HCT116 (cell line): ENCODE data around the gene FLRT1. TPM values are rescaled to one million over a fixed set of nuclear protein-coding genes. Genes with fewer than 3 reads are reported as not detected.

Source experiments
- ATAC-seq: fragments of 200-7000 bp; cut with Tn5 transposase; 2 replicates; pipeline ENCODE4 v1.9.1; 2020; ENCODE audit warnings: mild to moderate bottlenecking, moderate library complexity
- BruUV-seq: library from RNA; stranded (reverse); fragments of 400-500 nt; replicated peaks from 2 replicates; lab custom pipeline; 2021; lab: Mats Ljungman, UMichigan
- CTCF ChIA-PET: fragments of 300-600 bp; sonication (Branson Sonifier 250); formaldehyde crosslinking; loops from one replicate; lab custom pipeline; 2021; ENCODE audit warnings: antibody characterized with exemption; lab: Charles Lee
- POLR2A ChIA-PET: fragments of 300-600, 350-600 bp; sonication (Branson Sonifier 250); formaldehyde crosslinking; loops from one replicate; lab custom pipeline; 2021; ENCODE audit warnings: antibody characterized with exemption; lab: Charles Lee
- RAD21 ChIA-PET, 2 experiments: fragments of 300-600 bp; sonication (Branson Sonifier 250); formaldehyde crosslinking; loops; one replicate each; lab custom pipeline; 2023; ENCODE audit warnings: low total read pairs in 2 of 2; ENCODE audit not compliant: uncharacterized antibody in 2 of 2, unreplicated experiment in 2 of 2, low non-redundant PET in 1 of 2; lab: Charles Lee
- DNase-seq: peaks from one replicate; pipeline ENCODE4 v3.0.0-alpha.2; 2010; ENCODE audit warnings: low read depth, low spot score
- H2AFZ ChIP-seq: fragments of 200-600 bp; shearing (Covaris generic), sonication (generic); 2 replicates; pipeline ENCODE4 v1.6.1; 2017; ENCODE audit warnings: low read depth, mixed run types, mixed read lengths, antibody characterized with exemption, low read length; ENCODE audit not compliant: poor library complexity, severe bottlenecking
- H3K27ac ChIP-seq: 2 replicates; pipeline ENCODE4 v1.5.1; 2012; ENCODE audit warnings: low read depth, low read length
- H3K27me3 ChIP-seq: fragments of 200-600 bp; sonication (generic); 2 replicates; pipeline ENCODE4 v1.6.1; 2016; ENCODE audit warnings: mixed run types, low read length, mixed read lengths; ENCODE audit not compliant: insufficient read depth
- H3K36me3 ChIP-seq, 2 experiments: fragments of 200-500 bp in 1 of 2; fragments of 200-600 bp in 1 of 2; sonication (Bioruptor generic) in 1 of 2; sonication (generic) in 1 of 2; 2 replicates each; pipeline versions ENCODE4 v1.5.1 to v1.6.1; 2014 to 2016; ENCODE audit warnings: low read length in 2 of 2, inconsistent platforms in 1 of 2, mixed read lengths in 1 of 2, mixed run types in 1 of 2; ENCODE audit not compliant: insufficient read depth in 2 of 2, control insufficient read depth in 1 of 2
- H3K4me1 ChIP-seq, 2 experiments: fragments of 200-600 bp in 1 of 2; sonication (generic) in 1 of 2; 2 replicates each; pipeline versions ENCODE4 v1.5.1 to v1.6.1; 2012 to 2017; ENCODE audit warnings: low read length in 2 of 2, inconsistent platforms in 1 of 2, mild to moderate bottlenecking in 1 of 2, mixed read lengths in 1 of 2, mixed run types in 1 of 2, moderate library complexity in 1 of 2; ENCODE audit not compliant: insufficient read depth in 2 of 2, control insufficient read depth in 1 of 2
- H3K4me2 ChIP-seq: fragments of 200-600 bp; sonication (generic); 2 replicates; pipeline ENCODE4 v1.6.1; 2017; ENCODE audit warnings: mixed run types, low read length, mixed read lengths
- H3K4me3 ChIP-seq, 2 experiments: fragments of 200-600 bp in 1 of 2; sonication (generic) in 1 of 2; replicated peaks in 1 of 2; 2 replicates each; pipeline ENCODE4 v1.5.1; 2011 to 2016; ENCODE audit warnings: low read length in 2 of 2, control low read depth in 1 of 2, low read depth in 1 of 2, mild to moderate bottlenecking in 1 of 2, mixed read lengths in 1 of 2, mixed run types in 1 of 2
- H3K79me2 ChIP-seq: fragments of 200-600 bp; sonication (generic); 2 replicates; pipeline ENCODE4 v1.6.1; 2017; ENCODE audit warnings: mild to moderate bottlenecking, mixed run types, low read length, moderate library complexity, mixed read lengths; ENCODE audit not compliant: insufficient read depth
- H3K9ac ChIP-seq: fragments of 200-600 bp; sonication (generic); 2 replicates; pipeline ENCODE4 v1.6.1; 2016; ENCODE audit warnings: low read length, mixed read lengths
- H3K9me2 ChIP-seq: fragments of 200-600 bp; sonication (generic), shearing (Covaris generic); 2 replicates; pipeline ENCODE4 v1.6.1; 2017; ENCODE audit warnings: mixed run types, mild to moderate bottlenecking, moderate library complexity; ENCODE audit not compliant: insufficient read depth
- H3K9me3 ChIP-seq, 2 experiments: fragments of 200-500 bp in 1 of 2; fragments of 200-600 bp in 1 of 2; sonication (Bioruptor generic) in 1 of 2; sonication (generic) in 1 of 2; 2 replicates each; pipeline ENCODE4 v1.6.1; 2014 to 2017; ENCODE audit warnings: low read length in 2 of 2, mixed read lengths in 2 of 2, inconsistent platforms in 1 of 2, low read depth in 1 of 2, mild to moderate bottlenecking in 1 of 2, mixed run types in 1 of 2, moderate library complexity in 1 of 2; ENCODE audit not compliant: control insufficient read depth in 1 of 2, insufficient read depth in 1 of 2
- H4K20me1 ChIP-seq: fragments of 200-600 bp; sonication (generic), shearing (Covaris generic); 2 replicates; pipeline ENCODE4 v1.6.1; 2017; ENCODE audit warnings: mixed run types, mild to moderate bottlenecking, moderate library complexity; ENCODE audit not compliant: insufficient read depth
- CEBPB ChIP-seq: IDR thresholded peaks from 2 replicates; pipeline ENCODE4 v1.6.1; 2012; ENCODE audit warnings: low read depth
- EZH2 ChIP-seq: fragments of 200-600 bp; sonication (generic); IDR thresholded peaks from 2 replicates; pipeline ENCODE4 v1.6.1; 2017; ENCODE audit warnings: antibody characterized with exemption, mixed run types
- JUND ChIP-seq: IDR thresholded peaks from 2 replicates; pipeline ENCODE4 v1.6.1; 2012
- POLR2AphosphoS5 ChIP-seq: IDR thresholded peaks from 2 replicates; pipeline ENCODE4 v1.6.1; 2011; ENCODE audit warnings: mild to moderate bottlenecking, low read depth, low read length, moderate library complexity
- RAD21 ChIP-seq: IDR thresholded peaks from 2 replicates; pipeline ENCODE4 v1.6.1; 2012; ENCODE audit warnings: low read depth, mild to moderate bottlenecking
- TCF7L2 ChIP-seq: IDR thresholded peaks from 2 replicates; pipeline ENCODE4 v1.7.0; 2011; ENCODE audit warnings: borderline replicate concordance, inconsistent platforms; ENCODE audit not compliant: insufficient read depth, insufficient read length; ENCODE audit errors: extremely low read depth
- YY1 ChIP-seq: IDR thresholded peaks from 2 replicates; pipeline ENCODE4 v1.6.1; 2011; ENCODE audit warnings: low read length, low read depth, moderate library complexity, mild to moderate bottlenecking; ENCODE audit not compliant: insufficient replicate concordance; ENCODE audit errors: extremely low read depth
- ZFX ChIP-seq: fragments of 450-650 bp; IDR thresholded peaks from 2 replicates; pipeline ENCODE4 v1.6.1; 2017
- intact Hi-C: fragments of 100-400 bp; cut with micrococcal nuclease; formaldehyde crosslinking; loops from 2 replicates; pipeline ENCODE4 v1.10.0; 2022
- total RNA-seq: library from RNA; stranded (reverse); gene quantifications from one replicate; pipeline ENCODE4 v1.2.1, GENCODE V29; 2021; ENCODE audit not compliant: unreplicated experiment
- TF ChIP-seq, protein P1 (sequence below): IDR thresholded peaks from 2 replicates; pipeline ENCODE4 v1.6.1; 2012
- TF ChIP-seq, protein P2 (sequence below): IDR thresholded peaks from 2 replicates; pipeline ENCODE4 v1.6.1; 2011; ENCODE audit warnings: mild to moderate bottlenecking, low read length, moderate library complexity; ENCODE audit not compliant: insufficient replicate concordance; ENCODE audit errors: extremely low read depth

FLRT1 gene
- total RNA-seq, 1 experiment from 2014 or later = 0.15 TPM

GRCh38 chr11:64074239-64074638 lies 38.5 kb downstream of the FLRT1 start:
- ChIA-PET POLR2A (no interaction called here), RAD21 (no interaction called here), CTCF (no interaction called here)
- Histone ChIP-seq H3K4me3 (no peak overlapping the region), H4K20me1 (no peaks in the 10 kb centered on the region), H3K27me3 (no peaks in the 10 kb centered on the region), H3K9me2 (no peaks in the 10 kb centered on the region), H2AFZ (no peak overlapping the region), H3K36me3 (no peaks in the 10 kb centered on the region), H3K27ac (no peak overlapping the region), H3K4me2 (no peak overlapping the region), H3K9ac (no peak overlapping the region), H3K9me3 (no peaks in the 10 kb centered on the region), H3K4me1 (peaks cover 0 to 3% of the 10 kb centered on the region in 2 experiments; a peak in 1 of 4 replicates), H3K79me2 (no peaks in the 10 kb centered on the region)
- no peak for DNase-seq
- intact Hi-C loops = no loop called here
- TF ChIP-seq ZFX (no peak), JUND (no peak), TCF7L2 (no peak), EZH2 (no peak), YY1 (no peak), RAD21 (no peak), POLR2AphosphoS5 (no peak), CEBPB (no peak)
- TF ChIP-seq, protein P1, sequence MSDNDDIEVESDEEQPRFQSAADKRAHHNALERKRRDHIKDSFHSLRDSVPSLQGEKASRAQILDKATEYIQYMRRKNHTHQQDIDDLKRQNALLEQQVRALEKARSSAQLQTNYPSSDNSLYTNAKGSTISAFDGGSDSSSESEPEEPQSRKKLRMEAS = no peak
- TF ChIP-seq, protein P2, sequence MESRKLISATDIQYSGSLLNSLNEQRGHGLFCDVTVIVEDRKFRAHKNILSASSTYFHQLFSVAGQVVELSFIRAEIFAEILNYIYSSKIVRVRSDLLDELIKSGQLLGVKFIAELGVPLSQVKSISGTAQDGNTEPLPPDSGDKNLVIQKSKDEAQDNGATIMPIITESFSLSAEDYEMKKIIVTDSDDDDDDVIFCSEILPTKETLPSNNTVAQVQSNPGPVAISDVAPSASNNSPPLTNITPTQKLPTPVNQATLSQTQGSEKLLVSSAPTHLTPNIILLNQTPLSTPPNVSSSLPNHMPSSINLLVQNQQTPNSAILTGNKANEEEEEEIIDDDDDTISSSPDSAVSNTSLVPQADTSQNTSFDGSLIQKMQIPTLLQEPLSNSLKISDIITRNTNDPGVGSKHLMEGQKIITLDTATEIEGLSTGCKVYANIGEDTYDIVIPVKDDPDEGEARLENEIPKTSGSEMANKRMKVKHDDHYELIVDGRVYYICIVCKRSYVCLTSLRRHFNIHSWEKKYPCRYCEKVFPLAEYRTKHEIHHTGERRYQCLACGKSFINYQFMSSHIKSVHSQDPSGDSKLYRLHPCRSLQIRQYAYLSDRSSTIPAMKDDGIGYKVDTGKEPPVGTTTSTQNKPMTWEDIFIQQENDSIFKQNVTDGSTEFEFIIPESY = no peak
- ATAC-seq = peak; percentile 31; the same call in 1 of the 2 replicates
- no TSS peak for BruUV-seq
